Heart left ventricle (tissue), 13 donors: ENCODE measurements around the gene ACSL3.

Experiments used
- CTCF ChIP-seq, 12 donors: fragments of 200-600 bp; sonication (generic) in 4 of 12; IDR thresholded peaks; one replicate each; pipeline versions ENCODE4 v1.5.0 to v1.8.0; 2018 to 2022; ENCODE audit warnings: antibody characterized with exemption in 12 of 12, mild to moderate bottlenecking in 5 of 12
- POLR2A ChIP-seq, 2 donors: fragments of 450-650 bp; IDR thresholded peaks; one replicate each; pipeline ENCODE4 v1.6.1; 2017; ENCODE audit warnings: antibody characterized with exemption in 2 of 2, mild to moderate bottlenecking in 2 of 2, moderate library complexity in 2 of 2
- donor health status: ischemic (EF 13 %, LVEDD 7.1; RV severe dilation, severe dysfunction).
- donor health status: DM: no; HTN: yes; CAD: no.
- donor health status: DM: no; HTN: no; CAD: no.
- donor health status: ischemic (EF 25% LVEDD 6.9; RV normal size, moderate dysfunction).
- donor health status: ischemic (EF 25% LVEDD 5.7; RV mildly dilated, moderate dysfunction).
- donor health status: ischemic (EF 35%, LVEDD 5.7; RV mildly dilated, moderate dysfunction).
- donor health status: nonischemic (EF 11% LVEDD 7.7; RV severe dilation, severe dysfunction).
- donor health status: DM: yes; HTN: yes; CAD: no.
- donor health status: PGD.
- donor health status: ischemic (EF 29% LVEDD 5.4; RV normal size, mild dysfunction).
- donor health status: nonischemic (EF 23%, LVEDD 6.1; RV moderate dilation, normal function).

GRCh38 chr2:222893716-222894115, 32.9 kb downstream of the ACSL3 start:
- TF ChIP-seq POLR2A (IDR thresholded peaks at IDR 0.05), result no peak
- TF ChIP-seq CTCF (IDR thresholded peaks at IDR 0.05), result no peak
